Adrenal gland (tissue), 12 donors: Measurements from ENCODE around the gene CPNE4. TPM values are rescaled to one million over a fixed set of nuclear protein-coding genes. Genes with fewer than 3 reads are reported as not detected.

Experiments used
- DNase-seq, 7 donors: peaks; one replicate each; pipeline ENCODE4 v3.0.0-alpha.2; 2019 to 2020
- H3K27ac ChIP-seq, 5 donors: fragments of 200-600 bp; sonication (generic) in 4 of 5; 1 replicate in 3 of 5; 2 replicates in 2 of 5; pipeline versions ENCODE4 v1.5.1 to v1.8.0; 2016 to 2020; ENCODE audit warnings: mild to moderate bottlenecking in 1 of 5
- H3K27me3 ChIP-seq: fragments of 200-600 bp; 2 replicates; pipeline ENCODE4 v1.8.0; 2021
- H3K36me3 ChIP-seq, 2 donors: fragments of 200-600 bp; replicated peaks in 1 of 2; 1 replicate in 1 of 2; 2 replicates in 1 of 2; pipeline versions ENCODE4 v1.5.1 to v1.8.0; 2018 to 2022
- H3K4me1 ChIP-seq, 2 donors: fragments of 200-600 bp; replicated peaks in 1 of 2; 1 replicate in 1 of 2; 2 replicates in 1 of 2; pipeline versions ENCODE4 v1.5.1 to v1.8.0; 2018 to 2021
- H3K4me3 ChIP-seq, 4 donors: fragments of 200-600 bp; sonication (generic) in 3 of 4; one replicate each; pipeline ENCODE4 v1.5.1; 2016 to 2018
- H3K9me3 ChIP-seq, 3 donors: fragments of 200-600 bp; sonication (generic) in 1 of 3; replicated peaks in 1 of 3; 1 replicate in 2 of 3; 2 replicates in 1 of 3; pipeline versions ENCODE4 v1.5.1 to v1.8.0; 2016 to 2021
- POLR2A ChIP-seq, 2 donors: fragments of 450-650 bp; IDR thresholded peaks; one replicate each; pipeline ENCODE4 v1.6.1; 2017; ENCODE audit warnings: antibody characterized with exemption in 2 of 2, mild to moderate bottlenecking in 2 of 2, moderate library complexity in 1 of 2
- WGBS, 4 donors: extraction: QIAGEN DNeasy Blood & Tissue Kit in 2 of 4; methylation state at CpG; one replicate each; pipeline versions ENCODE4 v1.1.5 to v1.1.7; 2013 to 2017; 5-methylcytosine and 5-hydroxymethylcytosine counted together
- intact Hi-C, 2 donors: fragments of 100-400 bp; cut with DNase I; formaldehyde crosslinking; loops; one replicate each; pipeline versions ENCODE4 v1.14.1 to v1.15.0; 2022 to 2023
- polyA plus RNA-seq, 3 donors: library from polyadenylated mRNA; stranded (reverse); fragments of 200-250 nt in 2 of 3; fragments of 350-450 nt in 1 of 3; fragmentation: Illumina TruSeq in 1 of 3; extraction: RNeasy Lipid Tissue Mini Kit (QIAGEN cat#74804) in 1 of 3; gene quantifications; one replicate each; pipeline ENCODE4 v1.2.3, GENCODE V29; 2013 to 2014
- total RNA-seq, 9 donors: library from RNA; depleted of rRNA in 4 of 9; stranded (reverse); fragments of >200 nt in 4 of 9; fragments of 120-200 nt in 1 of 9; fragmentation: NEBNext Ultra II Directional in 1 of 9; extraction: Animal tissue kit (Norgen Biotek cat#: 25700) in 1 of 9; gene quantifications; one replicate each; pipeline versions ENCODE4 v1.1.0 to v1.2.4, GENCODE V29; 2013 to 2023
- TF ChIP-seq, protein P1 (sequence below), 6 experiments: fragments of 450-650 bp in 4 of 6; fragments of 200-600 bp in 2 of 6; sonication (generic) in 1 of 6; IDR thresholded peaks; 1 replicate in 5 of 6; 2 replicates in 1 of 6; pipeline versions ENCODE4 v1.5.1 to v1.8.0; 2016 to 2021; ENCODE audit warnings: antibody characterized with exemption in 6 of 6, mild to moderate bottlenecking in 2 of 6, moderate library complexity in 1 of 6
- donor health status: healthy with polysubstance abuse.
- donor health status: Bipolar disorder and iron deficiency.
- donor health status: DM: yes; HTN: yes; CAD: no.
- donor health status: DM: no; HTN: no; CAD: no.
- donor health status: DM: no; HTN: no; CAD: no.
- donor health status: DM: yes; HTN: yes; CAD: no.

CPNE4 gene
- total and polyA plus RNA-seq, 12 donors = 0.11 to 7.5 (median 0.59) TPM

DNA sequence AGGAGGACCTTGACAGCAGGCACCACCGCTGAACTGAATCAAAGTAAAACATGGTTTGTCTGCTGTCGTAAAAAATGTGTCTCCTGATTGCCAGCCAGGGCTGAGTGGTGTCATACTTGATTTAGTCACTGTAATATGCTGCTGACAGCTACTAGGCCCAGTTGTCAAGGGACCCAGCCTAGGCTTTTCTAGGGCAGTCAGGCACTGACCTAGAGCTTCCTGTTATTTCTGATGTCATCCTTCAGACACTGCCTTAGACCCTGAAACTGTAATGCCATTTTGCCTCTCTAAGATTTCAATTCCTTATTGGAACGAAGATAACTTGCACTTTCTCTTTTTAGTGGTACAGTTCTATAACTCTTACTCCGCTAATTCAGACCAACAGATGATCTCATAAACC, 529.4 kb downstream of the CPNE4 start:
- H3K27ac ChIP-seq = no peak overlapping the region
- no peak overlapping the region for H3K4me3 ChIP-seq
- H3K4me1 ChIP-seq = peaks cover 4 to 25% of the 10 kb centered on the region in 2 donors
- no peaks in the 10 kb centered on the region for H3K27me3 ChIP-seq
- 67 to 84% (median 69%) methylated on average over 4 of the region's 4 CpGs for WGBS, 4 donors
- no peak for TF ChIP-seq POLR2A (IDR thresholded peaks at IDR 0.05)
- TF ChIP-seq, protein P1, sequence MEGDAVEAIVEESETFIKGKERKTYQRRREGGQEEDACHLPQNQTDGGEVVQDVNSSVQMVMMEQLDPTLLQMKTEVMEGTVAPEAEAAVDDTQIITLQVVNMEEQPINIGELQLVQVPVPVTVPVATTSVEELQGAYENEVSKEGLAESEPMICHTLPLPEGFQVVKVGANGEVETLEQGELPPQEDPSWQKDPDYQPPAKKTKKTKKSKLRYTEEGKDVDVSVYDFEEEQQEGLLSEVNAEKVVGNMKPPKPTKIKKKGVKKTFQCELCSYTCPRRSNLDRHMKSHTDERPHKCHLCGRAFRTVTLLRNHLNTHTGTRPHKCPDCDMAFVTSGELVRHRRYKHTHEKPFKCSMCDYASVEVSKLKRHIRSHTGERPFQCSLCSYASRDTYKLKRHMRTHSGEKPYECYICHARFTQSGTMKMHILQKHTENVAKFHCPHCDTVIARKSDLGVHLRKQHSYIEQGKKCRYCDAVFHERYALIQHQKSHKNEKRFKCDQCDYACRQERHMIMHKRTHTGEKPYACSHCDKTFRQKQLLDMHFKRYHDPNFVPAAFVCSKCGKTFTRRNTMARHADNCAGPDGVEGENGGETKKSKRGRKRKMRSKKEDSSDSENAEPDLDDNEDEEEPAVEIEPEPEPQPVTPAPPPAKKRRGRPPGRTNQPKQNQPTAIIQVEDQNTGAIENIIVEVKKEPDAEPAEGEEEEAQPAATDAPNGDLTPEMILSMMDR (IDR thresholded peaks at IDR 0.05) = no peak
- no peaks in the 10 kb centered on the region for H3K36me3 ChIP-seq
- no peaks in the 10 kb centered on the region for H3K9me3 ChIP-seq
- intact Hi-C loops = no loop called here
- DNase-seq = no peak

DNA sequence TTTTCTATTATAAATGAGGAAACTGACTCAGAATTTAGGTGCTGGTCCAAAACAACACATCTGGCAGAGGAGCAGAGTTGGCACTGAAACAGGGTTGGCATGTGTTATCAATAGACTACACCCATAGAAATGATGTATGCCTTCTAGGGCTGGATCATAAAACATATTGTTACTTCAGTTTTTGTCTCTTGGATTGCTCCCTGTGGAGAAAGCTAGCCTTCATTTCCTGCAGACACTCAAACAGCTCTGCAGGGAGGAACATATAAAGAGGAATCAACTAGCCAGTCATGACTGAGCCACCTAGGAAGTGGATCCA, 531.5 kb downstream of the CPNE4 start:
- Histone ChIP-seq H3K27me3 (no peaks in the 10 kb centered on the region), H3K4me1 (peaks cover 4 to 25% of the 10 kb centered on the region in 2 donors), H3K4me3 (peak overlapping the region in 2 of 4 donors; percentile 83 to 84), H3K27ac (peak overlapping the region in 3 of 5 donors; percentile 63 to 83 (median 69)), H3K36me3 (peaks cover 0 to 11% of the 10 kb centered on the region in 2 donors), H3K9me3 (no peaks in the 10 kb centered on the region)
- intact Hi-C loops = no loop called here
- TF ChIP-seq, protein P1 (IDR thresholded peaks at IDR 0.05) = no peak
- TF ChIP-seq POLR2A (IDR thresholded peaks at IDR 0.05) = no peak
- peak in 2 of 7 donors; percentile 16 to 23 for DNase-seq

DNA sequence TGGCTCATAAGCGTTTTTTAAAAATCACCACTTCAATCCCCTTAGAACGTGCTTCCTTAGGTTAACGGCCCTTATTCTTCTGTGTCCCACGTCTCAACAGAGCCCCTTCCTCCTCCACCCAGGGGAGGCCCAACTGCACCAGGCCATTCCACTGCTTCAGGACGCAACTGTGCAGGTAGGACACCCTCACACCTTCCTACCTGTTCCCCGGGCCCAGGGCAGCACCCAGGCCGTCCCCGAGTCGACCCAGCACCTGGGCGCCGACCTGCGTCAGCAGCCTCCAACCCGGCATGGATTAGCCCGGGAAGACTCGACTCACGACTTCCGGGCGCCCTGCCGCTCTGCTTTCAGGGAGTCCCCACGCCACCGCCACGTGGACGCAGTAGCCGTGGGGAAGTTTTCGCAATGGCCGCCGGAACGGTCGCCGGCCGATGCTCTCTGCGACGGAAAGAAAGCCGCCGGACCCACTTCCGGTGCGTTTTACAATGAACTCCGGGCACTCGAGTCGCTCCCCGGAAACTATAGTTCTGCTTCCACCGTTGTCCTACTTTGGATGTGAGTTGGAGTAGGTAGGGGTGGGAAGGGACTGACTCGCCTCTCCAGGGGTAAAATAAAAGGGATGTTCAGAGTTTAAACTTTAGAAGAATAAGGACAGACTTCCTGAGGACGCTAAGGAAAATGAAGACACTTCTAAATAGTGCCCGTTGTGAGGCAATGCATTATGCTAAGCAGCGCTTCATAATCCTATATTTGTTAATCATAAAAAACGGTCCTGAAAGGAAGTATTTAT, 532.1 kb downstream of the CPNE4 start, which contains the start of gene MRPL3:
TSS of gene MRPL3 (minus strand) at position 442 of the 790 bp plus-strand sequence. CDS start at position 292, 150 bp downstream.
- 2 to 4% (median 3%) methylated on average over 27 to 47 of the region's 47 CpGs for WGBS, 4 donors
- H3K4me3 ChIP-seq = peak within 1 kb of the TSS; percentile 61 to 84 (median 79)
- H3K9me3 ChIP-seq = no peaks in the 10 kb centered on the region
- DNase-seq = peak; percentile 80 to 93 (median 88)
- intact Hi-C loops = no loop called here
- peak in 1 of 2 donors; percentile 35 for TF ChIP-seq POLR2A (IDR thresholded peaks at IDR 0.05)
- TF ChIP-seq, protein P1 (IDR thresholded peaks at IDR 0.05) = no peak
- H3K27ac ChIP-seq = peak within 1 kb of the TSS in 4 of 5 donors; percentile 33 to 83 (median 66)
- H3K36me3 ChIP-seq = peaks cover 0 to 16% of the 10 kb centered on the region in 2 donors
- H3K27me3 ChIP-seq = no peaks in the 10 kb centered on the region
- peaks cover 4 to 25% of the 10 kb centered on the region in 2 donors for H3K4me1 ChIP-seq

DNA sequence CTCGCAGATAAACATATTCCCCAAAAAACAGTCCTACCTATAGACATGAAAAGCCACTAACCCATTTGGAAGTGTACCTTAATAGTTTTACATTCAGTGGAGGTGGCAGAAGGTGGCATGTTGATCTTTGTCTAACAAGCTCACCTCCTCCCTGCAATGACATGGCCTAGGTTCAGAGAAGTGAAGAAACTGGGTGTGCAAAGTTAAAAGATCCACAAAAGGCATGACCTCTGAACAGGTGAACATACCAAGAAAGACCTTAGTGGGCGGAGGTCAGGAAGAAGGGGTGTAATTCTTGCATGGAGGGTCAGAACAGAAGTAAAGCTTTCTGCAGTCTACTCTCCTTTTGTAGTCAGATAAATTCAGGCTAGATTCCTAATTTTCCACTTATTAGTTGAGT, 532.9 kb downstream of the CPNE4 start:
- H3K4me3 ChIP-seq = peak overlapping the region in 3 of 4 donors; percentile 75 to 84 (median 83)
- intact Hi-C loops = no loop called here
- no peaks in the 10 kb centered on the region for H3K9me3 ChIP-seq
- H3K27ac ChIP-seq = peak overlapping the region in 2 of 5 donors; percentile 63 to 69
- WGBS, 4 donors = 49 to 54% (median 51%) methylated on average over 2 of the region's 2 CpGs
- no peak for TF ChIP-seq POLR2A (IDR thresholded peaks at IDR 0.05)
- TF ChIP-seq, protein P1 (IDR thresholded peaks at IDR 0.05) = no peak
- no peaks in the 10 kb centered on the region for H3K27me3 ChIP-seq
- no peak for DNase-seq
- peaks cover 0 to 23% of the 10 kb centered on the region in 2 donors for H3K36me3 ChIP-seq
- peaks cover 4 to 25% of the 10 kb centered on the region in 2 donors for H3K4me1 ChIP-seq
